ENCODE results near the gene UBE2O. TPM values are rescaled to one million over a fixed set of nuclear protein-coding genes. Genes with fewer than 3 reads are reported as not detected.

Gene UBE2O
- total RNA-seq (ENCODE audit: insufficient read depth, low replicate concordance), result 13.5 TPM

GRCh38 chr17:76452660-76453430 lies at the start of gene UBE2O:
Gene UBE2O, minus strand, starts transcription at chr17:76453152. Its CDS starts 11 bp downstream, at chr17:76453141.
- peak; percentile 84 for DNase-seq (ENCODE audit: low spot score)

GRCh38 chr17:76501827-76502307 lies 48.9 kb upstream of the UBE2O start:
- no peak for DNase-seq (ENCODE audit: low spot score)

DNA sequence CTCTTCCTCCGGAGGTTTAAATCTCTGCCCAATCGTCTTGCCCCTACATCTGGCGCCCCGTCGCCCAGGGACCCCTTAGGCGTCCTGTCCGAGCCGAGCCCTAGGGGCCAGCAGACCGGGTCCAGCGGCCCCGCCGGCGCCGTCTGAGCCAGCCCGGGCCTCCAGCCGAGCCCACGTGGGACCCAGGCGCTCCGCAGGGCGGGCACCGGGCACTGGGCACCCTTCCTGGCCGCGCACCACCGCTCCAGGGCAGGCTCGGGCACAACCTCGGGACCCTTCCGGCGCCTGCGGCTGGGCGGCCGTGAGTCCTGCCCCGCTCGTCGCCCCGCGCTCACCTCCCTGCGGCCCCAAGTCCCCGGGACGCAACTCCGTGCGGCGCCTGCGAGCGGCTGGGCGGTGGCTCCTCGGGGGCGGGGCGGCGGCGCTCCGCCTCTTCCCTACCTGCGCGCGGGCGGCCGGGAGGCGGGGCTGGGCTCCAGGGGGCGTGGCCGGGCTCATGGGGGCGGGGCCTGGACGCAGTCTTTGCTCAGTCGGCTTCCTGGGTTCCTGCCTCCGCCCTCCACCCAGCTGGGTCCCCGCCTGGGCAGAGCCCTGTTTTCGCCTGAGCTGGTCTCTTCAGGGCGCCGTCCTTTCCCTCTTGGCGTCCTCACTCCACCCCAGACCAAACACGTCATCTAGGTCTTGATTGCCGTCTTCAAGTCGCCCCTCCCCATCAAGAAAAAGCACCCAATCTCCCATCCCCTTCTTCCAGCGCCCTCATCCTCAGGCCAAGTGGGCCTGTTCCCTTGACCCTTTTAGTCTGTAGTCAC lies 48.3 kb upstream of the UBE2O start, which contains the start of gene RHBDF2:
Gene RHBDF2 (minus strand): TSS at position 406 of the 809 bp plus-strand sequence. CDS start 19,899 bp downstream, outside the sequence.
- peak; percentile 81 for DNase-seq (ENCODE audit: low spot score)

DNA sequence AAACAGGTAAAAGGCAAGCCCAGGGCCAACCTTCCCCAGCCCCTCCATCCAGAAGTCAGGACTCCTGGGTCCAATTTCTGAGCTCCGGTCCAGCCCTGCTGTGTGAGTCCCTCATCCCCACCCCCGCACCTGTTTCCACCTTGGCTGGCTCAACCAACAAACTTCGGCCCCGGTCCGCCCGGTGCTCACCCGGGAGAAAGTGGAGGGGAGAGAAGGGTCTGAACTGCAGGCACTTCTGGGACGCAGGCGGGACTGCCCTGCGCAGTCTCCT lies 47.7 kb upstream of the UBE2O start:
- no peak for DNase-seq (ENCODE audit: low spot score)

DNA sequence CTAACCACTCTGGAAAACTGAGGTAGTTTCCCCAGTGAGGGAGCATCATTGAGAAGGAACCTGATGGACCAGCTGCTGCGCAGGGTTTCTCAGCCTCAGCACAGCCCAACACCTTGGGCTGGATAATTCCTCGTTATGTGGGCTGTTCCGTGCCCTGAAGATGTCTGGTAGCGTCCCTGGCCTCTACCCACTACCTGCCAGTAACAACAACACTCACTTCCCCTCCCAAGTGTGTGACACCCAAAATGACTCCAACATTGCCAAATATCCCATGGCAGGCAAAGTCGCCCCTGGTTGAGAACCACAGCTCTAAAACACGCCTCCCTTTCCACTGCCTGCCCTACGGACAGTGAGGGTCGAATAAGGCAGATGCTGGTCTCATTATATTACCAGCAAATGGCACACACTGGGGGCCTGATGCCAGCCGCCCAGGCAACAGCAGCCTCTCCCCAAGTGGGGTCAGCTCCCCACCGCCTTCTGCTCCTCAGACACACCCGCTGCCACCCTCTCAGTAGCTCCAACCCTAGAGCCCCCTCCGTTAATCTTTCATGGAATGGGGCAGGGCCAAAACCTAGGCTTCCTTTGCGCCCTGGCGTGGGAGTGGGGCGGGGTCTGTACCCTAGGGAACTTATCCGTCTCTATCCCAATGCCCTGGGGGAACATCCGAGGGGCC lies 47.3 kb upstream of the UBE2O start:
- no peak for DNase-seq (ENCODE audit: low spot score)

DNA sequence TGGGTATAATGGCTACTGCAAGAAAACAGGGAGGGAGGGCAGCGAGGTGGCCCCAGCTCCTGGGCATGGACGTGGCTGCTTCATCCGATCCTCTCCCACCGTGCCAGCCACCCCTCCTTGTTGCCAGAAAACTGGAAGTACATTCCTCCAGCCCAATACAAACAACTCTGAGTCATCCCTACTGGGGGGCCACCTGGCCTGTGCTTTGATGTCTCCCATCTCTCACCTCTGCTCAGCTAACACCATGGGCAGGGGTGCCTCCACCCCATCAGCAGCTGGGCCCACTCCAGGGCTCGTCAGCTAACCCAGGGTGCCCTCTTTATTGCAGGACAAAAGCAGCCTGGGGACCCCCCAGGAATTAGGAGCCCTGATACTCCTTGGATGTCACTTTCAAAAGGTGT lies 46.3 kb upstream of the UBE2O start:
- DNase-seq (ENCODE audit: low spot score), result no peak

- DNase-seq (ENCODE audit: low spot score), result no peak
These were observed 45.9 kb upstream of the UBE2O start for GRCh38 chr17:76498876-76499251.

GRCh38 chr17:76497979-76498875 lies 45.3 kb upstream of the UBE2O start:
- peak; percentile 66 for DNase-seq (ENCODE audit: low spot score)

- DNase-seq (ENCODE audit: low spot score), result no peak
These were observed 44.7 kb upstream of the UBE2O start for GRCh38 chr17:76497699-76497978.

DNA sequence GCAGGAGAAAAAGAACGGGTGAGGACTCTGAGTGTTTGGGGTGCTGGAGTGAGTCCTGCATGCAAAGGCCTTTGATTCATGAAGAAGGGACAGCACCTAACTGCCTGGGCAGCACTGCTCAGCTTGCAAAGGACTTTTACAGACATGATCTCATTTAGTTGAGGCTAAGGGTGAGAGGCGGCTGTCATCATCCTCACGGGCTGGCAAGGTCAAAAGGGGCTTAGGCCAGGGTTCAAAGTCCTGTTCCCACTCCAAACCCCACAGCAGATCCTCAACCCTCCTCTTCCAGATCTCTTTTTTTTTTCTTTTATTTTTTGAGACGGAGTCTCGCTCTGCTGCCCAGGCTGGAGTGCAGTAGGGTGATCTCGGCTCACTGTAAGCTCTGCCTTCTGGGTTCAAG lies 43.5 kb upstream of the UBE2O start:
- no peak for DNase-seq (ENCODE audit: low spot score)

DNA sequence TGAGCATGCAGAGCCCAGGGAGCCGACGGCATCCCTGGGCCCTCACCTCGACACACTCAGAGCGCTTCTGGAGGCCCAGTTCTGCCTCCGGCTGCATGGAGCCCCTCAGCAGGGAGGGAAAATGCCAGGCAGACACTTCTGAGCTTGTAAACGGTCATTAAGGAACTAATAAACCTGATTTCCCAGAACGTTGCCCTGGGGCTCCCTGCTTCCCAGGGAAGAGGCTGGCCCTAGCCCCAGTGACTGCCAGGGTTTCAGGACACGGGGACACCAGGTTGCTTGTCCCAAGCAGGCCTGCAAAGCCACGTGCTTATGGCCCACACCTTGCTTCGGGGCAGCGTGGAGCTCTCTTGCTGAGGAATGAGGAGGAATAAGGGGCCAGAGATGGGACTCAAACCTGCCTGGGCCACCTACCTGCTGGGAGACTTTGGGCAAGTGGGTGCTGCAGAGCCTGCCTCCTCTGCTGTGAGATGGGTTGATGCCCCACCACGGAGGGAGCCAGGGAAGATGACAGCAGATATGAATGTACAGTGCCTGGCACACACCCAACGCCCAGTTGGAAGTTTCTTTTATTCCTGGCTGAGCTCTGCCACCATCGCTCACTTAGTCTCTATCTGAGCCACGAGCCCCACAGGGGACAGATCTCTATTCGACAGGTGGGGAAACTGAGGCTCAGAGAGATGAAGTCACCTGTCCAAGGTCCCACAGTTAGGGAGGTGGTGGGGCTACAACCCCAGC lies 42.9 kb upstream of the UBE2O start:
- no peak for DNase-seq (ENCODE audit: low spot score)

DNA sequence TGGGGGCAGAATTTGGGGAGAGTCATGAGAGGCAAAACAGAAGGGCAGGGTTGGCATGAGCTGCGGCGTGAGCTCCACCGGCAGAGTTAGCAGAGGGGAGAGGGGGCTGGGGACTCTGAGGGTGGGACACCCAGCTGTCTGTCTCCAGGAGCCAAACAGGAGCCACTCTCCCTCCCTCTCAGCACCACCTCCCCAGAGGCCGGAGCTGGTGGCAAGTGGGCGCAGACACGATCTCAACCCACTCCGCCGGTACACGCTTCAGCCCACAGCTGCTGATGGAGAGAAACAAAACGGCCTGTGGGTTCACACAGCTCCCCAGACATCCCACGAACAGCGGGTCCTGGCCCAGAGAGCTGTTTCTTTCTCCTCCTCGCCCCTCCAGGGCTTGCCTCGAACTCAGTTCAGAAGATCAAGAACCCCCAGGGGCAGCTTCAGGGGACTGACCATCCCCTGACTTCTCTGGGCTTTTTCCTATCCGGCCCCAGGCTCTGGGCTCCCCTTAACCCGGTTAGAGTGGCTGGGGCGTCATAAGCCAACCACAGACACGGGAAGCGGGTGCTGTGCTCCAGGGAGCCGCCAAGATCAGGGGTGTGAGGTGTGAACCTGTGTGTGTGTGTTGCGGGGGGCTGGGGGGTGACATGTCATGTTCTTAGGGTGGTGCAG lies 40.7 kb upstream of the UBE2O start:
- no peak for DNase-seq (ENCODE audit: low spot score)

GRCh38 chr17:76492989-76493501 lies 40.1 kb upstream of the UBE2O start:
- DNase-seq (ENCODE audit: low spot score), result peak; percentile 84

- DNase-seq (ENCODE audit: low spot score), result no peak
These were observed 39.4 kb upstream of the UBE2O start for GRCh38 chr17:76492123-76492988.

DNA sequence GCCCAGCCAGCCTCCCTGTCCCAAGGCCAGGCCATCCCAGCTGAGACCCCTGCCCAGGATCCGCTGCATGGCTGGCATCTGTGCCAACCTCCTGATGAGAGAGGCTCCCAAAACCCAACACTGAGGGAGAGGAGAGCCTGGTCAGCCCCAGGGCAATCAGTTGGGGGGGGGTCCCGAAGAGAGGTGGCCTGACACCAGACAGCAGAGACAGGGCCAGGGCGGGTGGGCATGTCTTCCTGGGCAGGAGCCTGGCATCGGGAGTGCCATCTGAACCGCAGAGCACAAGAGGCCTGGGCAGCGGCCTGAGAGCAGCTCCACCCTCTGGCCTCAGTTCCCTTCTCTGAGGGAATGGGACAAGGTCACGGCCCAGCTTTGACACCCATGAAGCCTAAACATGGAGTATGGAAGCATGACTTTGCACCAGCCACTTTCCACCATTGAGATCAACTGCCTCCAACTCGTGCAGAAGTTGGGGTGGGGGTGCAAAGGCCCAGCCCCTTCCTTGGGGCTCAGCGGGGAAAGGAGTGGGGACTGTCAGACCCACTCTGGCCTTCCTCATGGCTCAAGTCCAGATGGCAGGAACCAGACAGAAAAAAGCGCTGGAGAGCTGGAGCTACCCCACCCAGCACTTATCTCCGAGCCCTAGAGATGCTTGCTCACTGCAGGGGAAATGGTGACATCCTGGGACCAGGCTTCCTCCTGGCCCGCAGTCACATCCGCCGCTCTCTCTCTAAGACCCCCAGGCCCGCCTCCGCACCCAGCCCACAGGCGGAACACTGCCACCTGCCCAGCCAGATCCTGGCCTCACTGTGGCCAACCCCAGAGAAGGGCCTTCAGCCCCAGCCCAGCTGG lies 38.5 kb upstream of the UBE2O start:
- no peak for DNase-seq (ENCODE audit: low spot score)

- no peak for DNase-seq (ENCODE audit: low spot score)
These were observed 37.3 kb upstream of the UBE2O start for GRCh38 chr17:76490112-76490710.

DNA sequence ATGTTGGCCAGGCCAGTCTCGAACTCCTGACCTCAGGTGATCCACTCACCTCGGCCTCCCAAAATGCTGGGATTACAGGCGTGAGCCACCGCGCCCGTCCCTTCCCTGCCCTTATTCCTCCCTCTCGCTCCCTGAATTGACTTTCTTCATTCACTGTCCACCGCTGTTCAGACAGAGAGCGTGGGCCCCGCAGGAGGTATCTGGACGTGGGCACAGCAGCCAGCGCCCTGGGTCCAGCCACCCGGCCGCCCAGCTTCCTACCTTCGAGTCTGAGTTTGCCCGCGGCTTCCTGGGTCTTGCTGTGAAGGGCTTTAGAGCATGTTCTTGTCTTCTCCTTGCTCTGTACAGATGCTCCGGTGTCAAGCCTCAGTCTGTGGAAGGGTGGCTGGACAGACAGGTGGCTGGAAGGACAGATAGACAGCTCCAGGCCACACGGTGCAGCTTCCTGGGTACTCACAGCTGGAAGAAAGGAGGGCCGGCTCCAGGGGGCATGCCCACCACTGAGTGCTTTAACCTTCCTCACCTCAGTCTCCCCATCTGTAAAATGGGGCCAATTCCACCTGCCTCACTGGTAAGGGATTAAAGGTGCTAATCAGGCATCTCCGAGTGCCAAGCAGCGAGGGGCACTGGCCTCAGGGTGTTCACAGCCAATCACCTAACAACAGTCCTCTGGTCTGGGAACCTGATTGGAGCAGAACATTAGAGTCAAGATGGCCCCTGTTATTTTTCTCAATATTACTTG lies 34.7 kb upstream of the UBE2O start:
- no peak for DNase-seq (ENCODE audit: low spot score)
